HFFc6 (cell line): ENCODE data around the gene ELL2. TPM values are rescaled to one million over a fixed set of nuclear protein-coding genes. Genes with fewer than 3 reads are reported as not detected.
A peak's percentile ranks its signal among the peaks of the same experiment; 100 is the strongest.

Source experiments
- DNase-seq: peaks from one replicate; pipeline ENCODE4 v3.0.0-alpha.2; 2018
- H3K27ac Mint-ChIP-seq: 2 replicates; pipeline ENCODE4 v1.8.0; 2020; ENCODE audit warnings: mild to moderate bottlenecking, mixed read lengths
- H3K27me3 Mint-ChIP-seq: 2 replicates; pipeline ENCODE4 v1.8.0; 2021; ENCODE audit warnings: mild to moderate bottlenecking, moderate library complexity, mixed read lengths; ENCODE audit not compliant: insufficient read depth
- H3K36me3 Mint-ChIP-seq: 2 replicates; pipeline ENCODE4 v1.8.0; 2021; ENCODE audit warnings: low read depth, mixed read lengths
- H3K4me1 Mint-ChIP-seq: 2 replicates; pipeline ENCODE4 v1.8.0; 2020; ENCODE audit warnings: low read depth, mixed read lengths
- H3K4me3 Mint-ChIP-seq: 2 replicates; pipeline ENCODE4 v1.8.0; 2020; ENCODE audit warnings: mild to moderate bottlenecking, moderate library complexity, mixed read lengths
- H3K9me3 Mint-ChIP-seq: 2 replicates; pipeline ENCODE4 v1.8.0; 2020; ENCODE audit warnings: mild to moderate bottlenecking, mixed read lengths
- total RNA-seq, 6 experiments: library from RNA; stranded (reverse); fragmentation: NEBNext Ultra II Directional; extraction: Animal tissue kit (Norgen Biotek cat#: 25700); gene quantifications; 2 replicates in 1 of 6; 3 replicates in 5 of 6; pipeline ENCODE4 v1.2.3, GENCODE V29; 2021
- TF ChIP-seq, protein P1 (sequence below): fragments of 200-600 bp; sonication (generic); IDR thresholded peaks from 2 replicates; pipeline ENCODE4 v1.5.0; 2021; ENCODE audit warnings: antibody characterized with exemption, mild to moderate bottlenecking

ELL2 gene
- total RNA-seq, 6 experiments from 2014 or later, result 346 to 505 (median 380) TPM

DNA sequence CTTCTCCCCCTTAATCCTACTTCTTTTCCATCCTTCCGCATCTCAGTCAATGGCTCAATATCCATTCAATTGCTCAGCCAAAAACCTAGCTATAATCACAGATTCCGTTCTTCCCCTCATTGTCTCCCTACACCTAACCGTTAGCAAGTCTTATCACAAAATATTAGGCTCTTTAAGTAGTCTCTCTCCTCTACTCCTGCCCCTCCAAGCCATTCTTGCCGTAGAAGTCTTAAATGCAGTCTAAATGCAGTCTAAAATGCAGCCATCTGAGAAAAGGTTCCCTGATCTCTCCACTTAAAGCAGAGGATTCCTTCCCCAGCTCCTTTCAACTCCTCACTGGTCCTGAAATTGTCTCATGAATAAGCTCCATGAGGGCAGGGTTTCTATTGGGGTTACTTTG lies 57.8 kb downstream of the ELL2 start:
- Mint-ChIP-seq H3K4me3 (peak overlapping the region; percentile 64), H3K27me3 (peaks cover 56% of the 10 kb centered on the region), H3K27ac (peak overlapping the region; percentile 85), H3K9me3 (peaks cover 13% of the 10 kb centered on the region; the same call in 1 of the 2 replicates), H3K36me3 (peaks cover 92% of the 10 kb centered on the region), H3K4me1 (peaks cover 96% of the 10 kb centered on the region)
- TF ChIP-seq, protein P1, sequence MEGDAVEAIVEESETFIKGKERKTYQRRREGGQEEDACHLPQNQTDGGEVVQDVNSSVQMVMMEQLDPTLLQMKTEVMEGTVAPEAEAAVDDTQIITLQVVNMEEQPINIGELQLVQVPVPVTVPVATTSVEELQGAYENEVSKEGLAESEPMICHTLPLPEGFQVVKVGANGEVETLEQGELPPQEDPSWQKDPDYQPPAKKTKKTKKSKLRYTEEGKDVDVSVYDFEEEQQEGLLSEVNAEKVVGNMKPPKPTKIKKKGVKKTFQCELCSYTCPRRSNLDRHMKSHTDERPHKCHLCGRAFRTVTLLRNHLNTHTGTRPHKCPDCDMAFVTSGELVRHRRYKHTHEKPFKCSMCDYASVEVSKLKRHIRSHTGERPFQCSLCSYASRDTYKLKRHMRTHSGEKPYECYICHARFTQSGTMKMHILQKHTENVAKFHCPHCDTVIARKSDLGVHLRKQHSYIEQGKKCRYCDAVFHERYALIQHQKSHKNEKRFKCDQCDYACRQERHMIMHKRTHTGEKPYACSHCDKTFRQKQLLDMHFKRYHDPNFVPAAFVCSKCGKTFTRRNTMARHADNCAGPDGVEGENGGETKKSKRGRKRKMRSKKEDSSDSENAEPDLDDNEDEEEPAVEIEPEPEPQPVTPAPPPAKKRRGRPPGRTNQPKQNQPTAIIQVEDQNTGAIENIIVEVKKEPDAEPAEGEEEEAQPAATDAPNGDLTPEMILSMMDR, result no peak
- no peak for DNase-seq

GRCh38 chr5:95901676-95902627 lies 59.7 kb downstream of the ELL2 start:
- Mint-ChIP-seq H3K4me3 (peak overlapping the region; percentile 64), H3K27me3 (peaks cover 56% of the 10 kb centered on the region), H3K4me1 (peaks cover 98% of the 10 kb centered on the region), H3K9me3 (peaks cover 20% of the 10 kb centered on the region; the same call in 1 of the 2 replicates), H3K36me3 (peaks cover 92% of the 10 kb centered on the region), H3K27ac (peak overlapping the region; percentile 85)
- TF ChIP-seq, protein P1, result no peak
- peak; percentile 82 for DNase-seq

DNA sequence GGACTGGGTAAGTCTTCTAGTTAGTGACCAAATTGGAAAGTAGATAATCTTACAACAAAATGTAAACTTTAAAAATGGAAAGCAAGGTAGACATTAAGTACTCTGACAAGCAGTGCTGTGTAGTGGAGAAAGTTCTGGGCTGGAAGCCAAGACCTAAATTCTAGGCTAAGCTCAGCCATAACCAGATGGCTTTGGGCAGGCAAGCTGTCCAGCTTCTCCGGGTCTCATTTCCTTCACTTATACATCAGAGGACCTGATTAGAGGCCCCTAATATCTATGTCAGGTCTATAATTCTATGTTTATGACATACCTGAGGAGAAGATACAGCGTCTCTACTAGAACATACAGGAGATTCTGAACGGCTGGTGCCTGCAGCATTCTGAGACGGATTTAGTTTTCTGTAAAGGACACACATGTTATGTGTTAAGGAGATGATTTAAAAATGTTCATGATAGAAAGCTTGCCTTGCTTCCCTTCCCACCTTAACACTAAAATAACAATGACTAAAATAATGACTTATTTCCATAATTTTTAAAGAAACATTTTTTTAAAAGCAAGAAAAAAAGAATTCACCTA lies 61.2 kb downstream of the ELL2 start:
- TF ChIP-seq, protein P1, result no peak
- peaks cover 24% of the 10 kb centered on the region; the same call in 1 of the 2 replicates for H3K9me3 Mint-ChIP-seq
- peak overlapping the region; percentile 64; the same call in 1 of the 2 replicates for H3K4me3 Mint-ChIP-seq
- DNase-seq, result no peak
- peaks cover 96% of the 10 kb centered on the region for H3K4me1 Mint-ChIP-seq
- H3K27ac Mint-ChIP-seq, result peak overlapping the region; percentile 85
- H3K36me3 Mint-ChIP-seq, result peaks cover 94% of the 10 kb centered on the region
- H3K27me3 Mint-ChIP-seq, result peaks cover 59% of the 10 kb centered on the region

DNA sequence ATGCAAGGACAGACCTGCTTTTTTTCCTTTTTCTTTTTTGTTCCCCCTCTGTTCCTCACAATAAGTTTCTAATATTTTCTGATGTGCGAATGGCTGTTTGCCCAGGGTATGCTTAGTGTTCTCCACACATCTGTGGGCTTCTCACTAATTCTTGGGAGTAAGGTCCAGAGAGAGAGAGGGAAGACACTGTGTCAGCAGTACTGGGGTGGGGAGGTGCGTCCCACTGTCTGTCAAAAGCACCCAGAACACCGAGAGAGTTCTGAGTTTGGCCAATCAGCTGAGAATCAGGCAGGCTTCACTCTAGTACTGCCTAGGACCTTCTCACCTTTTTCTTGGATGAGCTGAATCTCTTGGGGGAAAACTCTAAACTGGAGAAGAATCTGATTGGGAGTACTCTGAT lies 61.8 kb downstream of the ELL2 start:
- Mint-ChIP-seq H3K27me3 (peaks cover 56% of the 10 kb centered on the region), H3K36me3 (peaks cover 94% of the 10 kb centered on the region)

DNA sequence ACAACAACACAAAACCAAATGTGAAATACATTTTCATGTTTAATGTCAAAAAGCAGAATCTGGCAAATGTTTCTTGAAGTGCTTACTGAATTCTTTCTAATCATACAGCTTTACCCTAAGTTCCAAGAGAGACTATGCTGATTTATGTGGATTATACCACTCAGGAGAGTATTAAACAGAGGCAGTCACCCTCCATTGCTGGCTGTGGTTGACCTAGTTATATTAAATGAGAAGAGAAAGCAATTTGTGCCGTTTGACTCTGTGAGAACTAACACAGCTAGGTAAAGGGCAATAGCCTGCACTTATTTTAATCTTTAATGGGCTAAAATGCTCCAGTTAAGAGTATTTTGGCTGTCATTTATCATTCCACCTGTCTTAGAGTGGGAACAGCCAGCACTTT lies 62.6 kb downstream of the ELL2 start:
- Mint-ChIP-seq H3K36me3 (peaks cover 93% of the 10 kb centered on the region), H3K27me3 (peaks cover 55% of the 10 kb centered on the region), H3K9me3 (peaks cover 25% of the 10 kb centered on the region; the same call in 1 of the 2 replicates), H3K4me1 (peaks cover 93% of the 10 kb centered on the region), H3K27ac (peak overlapping the region; percentile 85), H3K4me3 (peak overlapping the region; percentile 56)
- DNase-seq, result no peak
- TF ChIP-seq, protein P1, result no peak

More for the DNA sequence above, 61.8 kb downstream of the ELL2 start:
- Mint-ChIP-seq H3K4me3 (peak overlapping the region; percentile 56; the same call in 1 of the 2 replicates), H3K4me1 (peaks cover 96% of the 10 kb centered on the region), H3K9me3 (peaks cover 25% of the 10 kb centered on the region; the same call in 1 of the 2 replicates), H3K27ac (peak overlapping the region; percentile 85)
- no peak for DNase-seq
- TF ChIP-seq, protein P1, result no peak
